Left lung (tissue), 10 donors: ENCODE measurements around the gene KLHL22. TPM values are rescaled to one million over a fixed set of nuclear protein-coding genes. Genes with fewer than 3 reads are reported as not detected.

Experiments used
- ATAC-seq: fragments of 200-7000 bp; cut with Tn5 transposase; one replicate; pipeline ENCODE4 v1.9.1; 2020; ENCODE audit warnings: moderate library complexity
- DNase-seq, 4 donors: peaks; one replicate each; pipeline ENCODE4 v3.0.0-alpha.2; 2013 to 2020
- H3K27ac ChIP-seq, 2 donors: fragments of 200-600 bp; sonication (generic) in 1 of 2; one replicate each; pipeline versions ENCODE4 v1.5.0 to v1.8.0; 2020 to 2021
- H3K27me3 ChIP-seq, 2 donors: fragments of 200-600 bp; sonication (generic) in 1 of 2; one replicate each; pipeline versions ENCODE4 v1.5.0 to v1.8.0; 2020 to 2021
- H3K36me3 ChIP-seq, 2 donors: fragments of 200-600 bp; sonication (generic) in 1 of 2; one replicate each; pipeline versions ENCODE4 v1.5.0 to v1.8.0; 2020 to 2021
- H3K4me1 ChIP-seq, 2 donors: fragments of 200-600 bp; one replicate each; pipeline ENCODE4 v1.8.0; 2021
- H3K4me3 ChIP-seq, 2 donors: fragments of 200-600 bp; sonication (generic) in 1 of 2; one replicate each; pipeline versions ENCODE4 v1.5.0 to v1.8.0; 2020 to 2021; ENCODE audit warnings: mild to moderate bottlenecking in 1 of 2
- H3K9me3 ChIP-seq, 2 donors: fragments of 200-600 bp; sonication (generic) in 1 of 2; one replicate each; pipeline versions ENCODE4 v1.5.0 to v1.8.0; 2020 to 2021
- intact Hi-C, 2 donors: fragments of 100-400 bp; cut with DNase I; formaldehyde crosslinking; loops; one replicate each; pipeline versions ENCODE4 v1.11.2 to v1.14.2; 2022
- polyA plus RNA-seq, 6 donors: library from polyadenylated mRNA; unstranded; fragments of 120-200 nt; gene quantifications; one replicate each; pipeline ENCODE4 v1.2.1, GENCODE V29; 2013; ENCODE audit not compliant: insufficient read length in 6 of 6
- total RNA-seq, 2 donors: library from RNA; stranded (reverse); fragmentation: NEBNext Ultra II Directional; extraction: Animal tissue kit (Norgen Biotek cat#: 25700); gene quantifications; one replicate each; pipeline ENCODE4 v1.2.1, GENCODE V29; 2021
- TF ChIP-seq, protein P1 (sequence below), 2 donors: fragments of 200-600 bp; sonication (generic) in 1 of 2; IDR thresholded peaks; one replicate each; pipeline versions ENCODE4 v1.5.0 to v1.8.0; 2021; ENCODE audit warnings: antibody characterized with exemption in 2 of 2
- donor health status: DM: no; HTN: yes; CAD: no.
- donor health status: DM: no; HTN: no; CAD: no.

The KLHL22 gene
- total and polyA plus RNA-seq, 8 donors, result 22.0 to 38.6 (median 34.1) TPM

DNA sequence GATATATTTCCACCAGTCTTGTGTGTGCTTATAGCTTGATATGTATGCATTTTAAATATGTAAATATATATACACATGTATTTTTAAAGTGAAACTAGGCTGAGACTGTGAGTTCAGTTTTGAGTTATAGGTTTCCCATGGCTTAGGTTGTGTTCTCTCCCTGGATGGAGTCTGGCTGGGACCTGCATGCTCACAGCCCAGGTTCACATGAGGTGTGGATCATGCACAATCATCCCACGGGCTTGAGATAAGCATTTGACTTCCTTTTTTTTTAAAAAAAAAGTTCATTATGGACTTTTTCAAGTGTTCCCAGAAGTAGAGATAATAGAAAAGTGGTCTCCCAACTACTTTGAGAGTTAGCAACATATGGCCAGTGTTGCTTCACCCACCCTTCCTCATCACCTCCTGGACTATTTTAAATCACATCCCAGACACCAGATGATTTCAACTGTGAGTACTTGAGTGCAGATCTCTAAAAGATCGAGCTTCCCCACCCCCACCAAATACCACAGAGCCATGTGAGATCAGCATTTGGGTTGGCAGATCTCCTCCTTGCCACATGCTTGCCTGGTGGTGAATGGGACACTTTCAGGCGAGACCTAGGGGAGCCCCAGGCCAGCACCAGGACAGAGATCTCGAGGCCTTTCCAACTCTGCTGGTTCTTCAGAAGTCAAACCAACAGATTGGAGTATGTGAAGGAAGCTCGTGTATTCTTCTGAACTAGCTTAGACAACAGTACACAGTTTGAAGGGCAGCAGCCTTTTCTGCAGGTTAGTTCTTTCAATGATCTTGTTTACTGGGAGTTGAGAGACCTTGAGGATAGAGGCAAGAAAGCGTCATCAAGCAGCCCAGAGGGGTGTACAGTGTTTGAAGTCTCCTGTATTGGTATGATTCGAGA is 27.7 kb upstream of the KLHL22 start:
- Histone ChIP-seq H3K9me3 (no peaks in the 10 kb centered on the region), H3K4me3 (no peak overlapping the region), H3K36me3 (peaks cover 0 to 60% of the 10 kb centered on the region in 2 donors), H3K27me3 (no peaks in the 10 kb centered on the region), H3K27ac (peak overlapping the region in 1 of 2 donors; percentile 9), H3K4me1 (peaks cover 15 to 64% of the 10 kb centered on the region in 2 donors)
- ATAC-seq, result peak; percentile 49
- intact Hi-C loops, result no loop called here
- TF ChIP-seq, protein P1, sequence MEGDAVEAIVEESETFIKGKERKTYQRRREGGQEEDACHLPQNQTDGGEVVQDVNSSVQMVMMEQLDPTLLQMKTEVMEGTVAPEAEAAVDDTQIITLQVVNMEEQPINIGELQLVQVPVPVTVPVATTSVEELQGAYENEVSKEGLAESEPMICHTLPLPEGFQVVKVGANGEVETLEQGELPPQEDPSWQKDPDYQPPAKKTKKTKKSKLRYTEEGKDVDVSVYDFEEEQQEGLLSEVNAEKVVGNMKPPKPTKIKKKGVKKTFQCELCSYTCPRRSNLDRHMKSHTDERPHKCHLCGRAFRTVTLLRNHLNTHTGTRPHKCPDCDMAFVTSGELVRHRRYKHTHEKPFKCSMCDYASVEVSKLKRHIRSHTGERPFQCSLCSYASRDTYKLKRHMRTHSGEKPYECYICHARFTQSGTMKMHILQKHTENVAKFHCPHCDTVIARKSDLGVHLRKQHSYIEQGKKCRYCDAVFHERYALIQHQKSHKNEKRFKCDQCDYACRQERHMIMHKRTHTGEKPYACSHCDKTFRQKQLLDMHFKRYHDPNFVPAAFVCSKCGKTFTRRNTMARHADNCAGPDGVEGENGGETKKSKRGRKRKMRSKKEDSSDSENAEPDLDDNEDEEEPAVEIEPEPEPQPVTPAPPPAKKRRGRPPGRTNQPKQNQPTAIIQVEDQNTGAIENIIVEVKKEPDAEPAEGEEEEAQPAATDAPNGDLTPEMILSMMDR (IDR thresholded peaks at IDR 0.05), result no peak
- DNase-seq, result no peak

DNA sequence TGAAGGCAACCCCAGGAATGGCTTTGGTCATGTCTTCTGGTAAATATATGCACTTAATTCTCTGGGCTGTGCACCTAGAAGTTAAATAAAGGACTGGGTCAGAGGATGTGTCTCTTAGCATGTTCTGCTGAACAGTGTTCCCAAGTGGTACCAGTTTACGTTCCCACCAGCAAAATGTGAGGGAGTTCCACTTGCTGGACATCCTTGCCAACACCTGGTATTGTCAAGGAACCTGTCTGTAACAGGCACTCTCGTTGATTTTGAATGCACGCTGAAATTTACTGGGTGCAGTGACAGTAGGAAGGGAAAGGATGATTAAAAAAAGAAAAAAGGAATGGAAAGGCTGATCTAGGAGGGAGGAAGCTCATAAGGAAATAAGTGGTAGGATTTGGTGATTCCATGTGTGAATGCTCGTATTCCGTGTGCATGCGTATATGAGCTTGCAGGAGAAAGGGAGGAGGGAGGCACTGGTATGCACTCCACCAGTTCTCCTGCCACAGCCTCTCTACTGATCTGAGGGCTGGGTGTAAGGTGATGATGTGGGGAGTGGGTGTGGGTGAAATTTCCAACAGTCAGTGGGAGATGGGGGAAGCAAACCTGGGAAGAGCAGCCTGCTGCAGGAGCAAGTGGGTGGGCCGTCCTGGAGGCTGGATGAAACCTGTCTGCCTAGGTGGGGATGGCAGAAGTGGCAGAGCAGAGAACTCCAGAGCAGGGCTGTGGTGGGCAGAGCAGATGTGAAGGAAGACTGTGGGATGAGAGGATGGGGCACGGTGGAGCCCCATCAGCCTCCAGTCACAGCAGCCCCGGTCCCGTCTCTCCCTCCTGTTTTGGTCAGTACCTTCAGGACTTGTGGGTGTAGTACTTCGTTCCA is 26.8 kb upstream of the KLHL22 start:
- H3K27me3 ChIP-seq, result no peaks in the 10 kb centered on the region
- DNase-seq (no peak), ATAC-seq (no peak)
- H3K4me3 ChIP-seq, result no peak overlapping the region
- peak overlapping the region in 1 of 2 donors; percentile 9 for H3K27ac ChIP-seq
- H3K36me3 ChIP-seq, result peaks cover 0 to 57% of the 10 kb centered on the region in 2 donors
- TF ChIP-seq, protein P1 (IDR thresholded peaks at IDR 0.05), result no peak
- H3K4me1 ChIP-seq, result peaks cover 15 to 63% of the 10 kb centered on the region in 2 donors
- no peaks in the 10 kb centered on the region for H3K9me3 ChIP-seq
- intact Hi-C loops, result no loop called here

DNA sequence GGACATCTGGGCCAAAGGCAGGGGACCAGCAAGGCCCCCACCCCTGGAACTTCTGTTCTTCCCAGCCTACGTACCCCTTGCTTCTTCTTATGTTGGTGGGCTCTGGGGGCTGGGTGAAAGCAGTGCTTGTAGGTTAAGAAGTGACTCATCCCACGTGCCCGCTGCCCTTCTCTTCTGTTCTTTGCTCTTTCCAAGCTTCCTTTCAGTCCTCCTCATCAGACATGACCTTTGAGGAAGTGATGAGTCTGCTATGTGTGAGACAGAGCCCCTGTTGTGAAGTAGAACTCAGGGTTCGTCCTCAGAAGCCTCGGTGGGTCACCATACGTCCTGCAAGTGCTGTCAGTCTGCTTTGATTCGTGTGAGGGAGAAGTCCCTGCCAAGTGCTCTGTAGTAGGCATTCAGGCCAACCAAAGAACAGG is 24.5 kb upstream of the KLHL22 start:
- no peak for DNase-seq
- peak; percentile 14 for ATAC-seq
- TF ChIP-seq, protein P1 (IDR thresholded peaks at IDR 0.05), result no peak
- no peak overlapping the region for H3K4me3 ChIP-seq
- H3K9me3 ChIP-seq, result no peaks in the 10 kb centered on the region
- peaks cover 7 to 65% of the 10 kb centered on the region in 2 donors for H3K4me1 ChIP-seq
- intact Hi-C loops, result no loop called here
- H3K27me3 ChIP-seq, result no peaks in the 10 kb centered on the region
- H3K36me3 ChIP-seq, result peaks cover 0 to 47% of the 10 kb centered on the region in 2 donors
- no peak overlapping the region for H3K27ac ChIP-seq

GRCh38 chr22:20519558-20519957 is 24.0 kb upstream of the KLHL22 start:
- intact Hi-C loops, result no loop called here
- H3K27ac ChIP-seq, result no peak overlapping the region

More at GRCh38 chr22:20519558-20519957, 24.0 kb upstream of the KLHL22 start:
- Histone ChIP-seq H3K9me3 (no peaks in the 10 kb centered on the region), H3K4me3 (no peak overlapping the region), H3K27me3 (no peaks in the 10 kb centered on the region), H3K4me1 (peaks cover 7 to 65% of the 10 kb centered on the region in 2 donors), H3K36me3 (peaks cover 0 to 53% of the 10 kb centered on the region in 2 donors)
- ATAC-seq (no peak), DNase-seq (no peak)
- TF ChIP-seq, protein P1 (IDR thresholded peaks at IDR 0.05), result no peak
